Keratinocyte (primary cell): Measurements from ENCODE around the gene HINT2. TPM values are rescaled to one million over a fixed set of nuclear protein-coding genes. Genes with fewer than 3 reads are reported as not detected.

Experiments
- DNase-seq: peaks from one replicate; pipeline ENCODE4 v3.0.0-alpha.2; 2011; ENCODE audit warnings: low read depth, missing footprints, low spot score
- FAIRE-seq: peaks from 2 replicates; lab custom pipeline; 2011; peaks lifted over from hg19 to GRCh38; lab: Jason Lieb, UNC
- H2AFZ ChIP-seq: 2 replicates; pipeline ENCODE4 v1.6.0; 2012; ENCODE audit warnings: low read length, control low read depth, inconsistent platforms; ENCODE audit not compliant: control insufficient read depth
- H3K27ac ChIP-seq: 2 replicates; pipeline ENCODE4 v1.5.1; 2011; ENCODE audit warnings: low read length; ENCODE audit not compliant: control insufficient read depth, insufficient read depth
- H3K27me3 ChIP-seq: 3 replicates; pipeline ENCODE4 v1.6.0; 2011; ENCODE audit warnings: low read length; ENCODE audit not compliant: control insufficient read depth, insufficient read depth; ENCODE audit errors: extremely low read depth
- H3K36me3 ChIP-seq, 2 experiments: 2 replicates in 1 of 2; 3 replicates in 1 of 2; pipeline ENCODE4 v1.5.1; 2011; ENCODE audit warnings: low read length in 2 of 2, mild to moderate bottlenecking in 1 of 2; ENCODE audit not compliant: control insufficient read depth in 2 of 2, insufficient read depth in 2 of 2; ENCODE audit errors: extremely low read depth in 1 of 2
- H3K4me1 ChIP-seq: 3 replicates; pipeline ENCODE4 v1.5.1; 2011; ENCODE audit warnings: low read length; ENCODE audit not compliant: control insufficient read depth, insufficient read depth; ENCODE audit errors: extremely low read depth
- H3K4me2 ChIP-seq: 3 replicates; pipeline ENCODE4 v1.6.0; 2011; ENCODE audit warnings: low read depth, low read length; ENCODE audit not compliant: control insufficient read depth, insufficient read depth; ENCODE audit errors: extremely low read depth
- H3K4me3 ChIP-seq, 3 experiments: fragments of 200-600 bp in 1 of 3; sonication (generic) in 1 of 3; 2 replicates in 2 of 3; 3 replicates in 1 of 3; pipeline ENCODE4 v1.5.1; 2011 to 2016; ENCODE audit warnings: low read length in 3 of 3, mild to moderate bottlenecking in 3 of 3, control low read depth in 2 of 3, inconsistent platforms in 1 of 3, low read depth in 1 of 3, mixed read lengths in 1 of 3, mixed run types in 1 of 3, moderate library complexity in 1 of 3; ENCODE audit not compliant: control insufficient read depth in 2 of 3, insufficient read depth in 2 of 3; ENCODE audit errors: extremely low read depth in 1 of 3
- H3K79me2 ChIP-seq: 2 replicates; pipeline ENCODE4 v1.6.0; 2012; ENCODE audit warnings: low read length; ENCODE audit not compliant: control insufficient read depth, insufficient read depth
- H3K9ac ChIP-seq: 3 replicates; pipeline ENCODE4 v1.6.0; 2011; ENCODE audit warnings: low read length; ENCODE audit not compliant: control insufficient read depth, insufficient read depth; ENCODE audit errors: extremely low read depth
- H3K9me1 ChIP-seq: 3 replicates; pipeline ENCODE4 v1.6.0; 2011; ENCODE audit warnings: low read length; ENCODE audit not compliant: control insufficient read depth, insufficient read depth; ENCODE audit errors: extremely low read depth
- H3K9me3 ChIP-seq: 2 replicates; pipeline ENCODE4 v1.5.1; 2012; ENCODE audit warnings: low read depth, low read length; ENCODE audit not compliant: control insufficient read depth
- H4K20me1 ChIP-seq: 3 replicates; pipeline ENCODE4 v1.6.0; 2011; ENCODE audit warnings: low read length; ENCODE audit not compliant: control insufficient read depth, insufficient read depth; ENCODE audit errors: extremely low read depth
- CTCF ChIP-seq, 3 experiments: IDR thresholded peaks in 1 of 3; conservative IDR thresholded peaks in 1 of 3; optimal IDR thresholded peaks in 1 of 3; 2 replicates in 2 of 3; 3 replicates in 1 of 3; pipeline versions ENCODE3 to v1.5.1; 2011; ENCODE audit warnings: low read length in 3 of 3, mild to moderate bottlenecking in 3 of 3, moderate library complexity in 2 of 3, control low read depth in 1 of 3, inconsistent platforms in 1 of 3; ENCODE audit not compliant: insufficient read depth in 2 of 3; ENCODE audit errors: extremely low read depth in 1 of 3
- EZH2 ChIP-seq: IDR thresholded peaks from one replicate; pipeline ENCODE4 v1.6.1; 2012; ENCODE audit warnings: inconsistent platforms, mild to moderate bottlenecking, low read length, moderate library complexity
- dilution Hi-C: fragments of 300-500 bp; cut with MboI; formaldehyde crosslinking; loops from one replicate; pipeline ENCODE4 v1.7.0; 2020; ENCODE audit warnings: low sequenced_read_pairs; ENCODE audit not compliant: extremely low pct_ligation_motif_present
- polyA plus RNA-seq, 5 experiments: library from polyadenylated mRNA; depleted of rRNA in 3 of 5; stranded (reverse) in 3 of 5; stranded (forward) in 1 of 5; unstranded in 1 of 5; fragments of >200 nt; gene quantifications; 1 replicate in 1 of 5; 2 replicates in 3 of 5; 3 replicates in 1 of 5; pipeline versions ENCODE4 v1.2.1 to v1.2.3, GENCODE V29; 2011 to 2012; ENCODE audit warnings: missing spikeins in 2 of 5, low read depth in 1 of 5, low replicate concordance in 1 of 5

Gene HINT2
- polyA plus RNA-seq, 1 donor (not counting 4 experiments of a cell fraction or from before 2014, with no cell fraction given) = 16.6 TPM

- dilution Hi-C loops = no loop called here
- Histone ChIP-seq H3K4me1 (peaks cover 22% of the 10 kb centered on the region), H3K4me3 (no peak overlapping the region), H3K9ac (no peak overlapping the region), H3K36me3 (no peaks in the 10 kb centered on the region), H3K9me3 (no peaks in the 10 kb centered on the region), H3K27ac (no peak overlapping the region), H2AFZ (no peak overlapping the region), H4K20me1 (no peaks in the 10 kb centered on the region), H3K79me2 (no peaks in the 10 kb centered on the region), H3K27me3 (no peaks in the 10 kb centered on the region), H3K9me1 (no peaks in the 10 kb centered on the region), H3K4me2 (no peak overlapping the region)
- DNase-seq = no peak
- peak; percentile 75 for FAIRE-seq
- TF ChIP-seq CTCF (optimal IDR thresholded peaks at IDR 0.05 in 1 of 3, IDR thresholded peaks at IDR 0.05 in 1 of 3, conservative IDR thresholded peaks at IDR 0.05 in 1 of 3; ENCODE audit: extremely low read depth in 1 of 3, insufficient read depth in 2 of 3, low read length in 3 of 3) = no peak
- TF ChIP-seq EZH2 = no peak
Observed at GRCh38 chr9:35795695-35796094, 19.1 kb downstream of the HINT2 start.

- Histone ChIP-seq H3K27ac (no peak overlapping the region), H3K4me2 (no peak overlapping the region)
Observed at GRCh38 chr9:35793461-35793860, 21.4 kb downstream of the HINT2 start.

More at GRCh38 chr9:35793461-35793860, 21.4 kb downstream of the HINT2 start:
- TF ChIP-seq EZH2 = no peak
- no peak for TF ChIP-seq CTCF (optimal IDR thresholded peaks at IDR 0.05 in 1 of 3, IDR thresholded peaks at IDR 0.05 in 1 of 3, conservative IDR thresholded peaks at IDR 0.05 in 1 of 3; ENCODE audit: extremely low read depth in 1 of 3, insufficient read depth in 2 of 3, low read length in 3 of 3)
- Histone ChIP-seq H3K36me3 (no peaks in the 10 kb centered on the region), H3K79me2 (no peaks in the 10 kb centered on the region), H3K4me3 (no peak overlapping the region), H4K20me1 (no peaks in the 10 kb centered on the region), H3K9me3 (no peaks in the 10 kb centered on the region), H3K27me3 (no peaks in the 10 kb centered on the region), H3K9me1 (no peaks in the 10 kb centered on the region), H2AFZ (no peak overlapping the region), H3K4me1 (peaks cover 14% of the 10 kb centered on the region), H3K9ac (no peak overlapping the region)
- no peak for DNase-seq
- dilution Hi-C loops = no loop called here
- no peak for FAIRE-seq
